Measurements from ENCODE around the gene MAVS.

GRCh38 chr20:3889489-3890397 is 43.1 kb downstream of the MAVS start:
- TF ChIP-seq CTCF (conservative IDR thresholded peaks at IDR 0.05 in 1 of 2, IDR thresholded peaks at IDR 0.05 in 1 of 2; ENCODE audit: extremely low read depth in 1 of 2, insufficient read depth in 1 of 2, low read depth in 1 of 2, low read length in 2 of 2) (no peak), EZH2 (IDR thresholded peaks at IDR 0.05; ENCODE audit: borderline replicate concordance, low read length) (no peak)

Measured in mammary epithelial cell (primary cell).